GM12865 (cell line): ENCODE results near the gene FGF3.

Experiments used
- DNase-seq: peaks from one replicate; pipeline ENCODE4 v3.0.0; 2010; ENCODE audit warnings: low read depth
- H3K4me3 ChIP-seq: 2 replicates; pipeline ENCODE4 v1.5.1; 2011; ENCODE audit warnings: mild to moderate bottlenecking, low read depth, low read length, control low read depth
- TF ChIP-seq, protein P1 (sequence below): IDR thresholded peaks from 2 replicates; pipeline ENCODE4 v1.5.1; 2011; ENCODE audit warnings: low read length, control low read depth, low read depth, inconsistent platforms; ENCODE audit not compliant: insufficient read depth; ENCODE audit errors: missing control alignments

The FGF3 gene

DNA sequence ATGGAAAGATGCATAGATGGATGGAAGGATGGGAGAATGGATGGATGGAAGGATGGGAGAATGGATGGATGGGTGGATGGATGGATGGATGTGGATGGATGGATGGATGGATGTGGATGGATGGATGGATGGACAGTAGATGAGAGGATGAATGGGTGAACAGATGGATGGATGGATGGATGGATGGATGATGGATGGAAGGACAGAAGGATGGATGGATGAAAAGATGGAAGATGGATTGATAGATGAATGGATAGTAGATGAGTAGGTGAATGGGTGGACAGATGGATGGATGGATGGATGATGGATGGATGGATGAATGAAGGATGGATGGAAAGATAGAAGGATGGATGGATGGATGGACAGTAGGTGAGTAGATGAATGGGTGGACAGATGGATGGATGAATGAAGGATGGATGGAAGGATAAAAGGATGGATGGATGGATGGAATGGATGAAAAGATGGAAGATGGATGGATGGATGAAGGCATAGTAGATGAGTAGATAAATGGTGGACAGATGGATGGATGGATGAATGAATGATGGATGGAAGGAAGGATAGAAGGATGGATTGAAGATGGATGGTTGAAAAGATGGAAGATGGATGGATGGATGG, 15.5 kb downstream of the FGF3 start:
- DNase-seq = no peak
- no peak overlapping the region for H3K4me3 ChIP-seq
- TF ChIP-seq, protein P1, sequence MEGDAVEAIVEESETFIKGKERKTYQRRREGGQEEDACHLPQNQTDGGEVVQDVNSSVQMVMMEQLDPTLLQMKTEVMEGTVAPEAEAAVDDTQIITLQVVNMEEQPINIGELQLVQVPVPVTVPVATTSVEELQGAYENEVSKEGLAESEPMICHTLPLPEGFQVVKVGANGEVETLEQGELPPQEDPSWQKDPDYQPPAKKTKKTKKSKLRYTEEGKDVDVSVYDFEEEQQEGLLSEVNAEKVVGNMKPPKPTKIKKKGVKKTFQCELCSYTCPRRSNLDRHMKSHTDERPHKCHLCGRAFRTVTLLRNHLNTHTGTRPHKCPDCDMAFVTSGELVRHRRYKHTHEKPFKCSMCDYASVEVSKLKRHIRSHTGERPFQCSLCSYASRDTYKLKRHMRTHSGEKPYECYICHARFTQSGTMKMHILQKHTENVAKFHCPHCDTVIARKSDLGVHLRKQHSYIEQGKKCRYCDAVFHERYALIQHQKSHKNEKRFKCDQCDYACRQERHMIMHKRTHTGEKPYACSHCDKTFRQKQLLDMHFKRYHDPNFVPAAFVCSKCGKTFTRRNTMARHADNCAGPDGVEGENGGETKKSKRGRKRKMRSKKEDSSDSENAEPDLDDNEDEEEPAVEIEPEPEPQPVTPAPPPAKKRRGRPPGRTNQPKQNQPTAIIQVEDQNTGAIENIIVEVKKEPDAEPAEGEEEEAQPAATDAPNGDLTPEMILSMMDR = no peak

- no peak for DNase-seq
- TF ChIP-seq, protein P1 = no peak
Measured at GRCh38 chr11:69803022-69803421, 16.2 kb downstream of the FGF3 start.

DNA sequence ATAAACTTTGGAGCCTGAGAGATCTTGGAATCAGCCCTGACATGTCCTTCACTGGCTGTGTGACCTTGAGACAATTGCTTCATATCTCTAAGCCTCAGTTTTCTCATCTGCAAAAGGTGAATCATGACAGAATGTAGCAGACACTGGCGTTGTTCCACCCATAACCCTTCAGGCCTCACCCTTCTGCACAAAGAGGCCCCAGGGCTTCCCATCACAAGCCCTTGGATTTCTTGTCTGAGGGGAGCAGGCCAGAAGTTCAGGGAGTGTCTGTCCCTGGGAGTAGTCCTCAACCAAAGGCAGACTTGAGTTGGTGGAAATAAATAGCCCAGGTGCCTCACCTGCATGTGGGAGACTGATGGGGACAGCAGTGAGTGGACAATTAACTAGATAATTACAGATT, 16.6 kb downstream of the FGF3 start:
- no peak for DNase-seq
- TF ChIP-seq, protein P1 = no peak
- H3K4me3 ChIP-seq = no peak overlapping the region

More at GRCh38 chr11:69803022-69803421, 16.2 kb downstream of the FGF3 start:
- no peak overlapping the region for H3K4me3 ChIP-seq

DNA sequence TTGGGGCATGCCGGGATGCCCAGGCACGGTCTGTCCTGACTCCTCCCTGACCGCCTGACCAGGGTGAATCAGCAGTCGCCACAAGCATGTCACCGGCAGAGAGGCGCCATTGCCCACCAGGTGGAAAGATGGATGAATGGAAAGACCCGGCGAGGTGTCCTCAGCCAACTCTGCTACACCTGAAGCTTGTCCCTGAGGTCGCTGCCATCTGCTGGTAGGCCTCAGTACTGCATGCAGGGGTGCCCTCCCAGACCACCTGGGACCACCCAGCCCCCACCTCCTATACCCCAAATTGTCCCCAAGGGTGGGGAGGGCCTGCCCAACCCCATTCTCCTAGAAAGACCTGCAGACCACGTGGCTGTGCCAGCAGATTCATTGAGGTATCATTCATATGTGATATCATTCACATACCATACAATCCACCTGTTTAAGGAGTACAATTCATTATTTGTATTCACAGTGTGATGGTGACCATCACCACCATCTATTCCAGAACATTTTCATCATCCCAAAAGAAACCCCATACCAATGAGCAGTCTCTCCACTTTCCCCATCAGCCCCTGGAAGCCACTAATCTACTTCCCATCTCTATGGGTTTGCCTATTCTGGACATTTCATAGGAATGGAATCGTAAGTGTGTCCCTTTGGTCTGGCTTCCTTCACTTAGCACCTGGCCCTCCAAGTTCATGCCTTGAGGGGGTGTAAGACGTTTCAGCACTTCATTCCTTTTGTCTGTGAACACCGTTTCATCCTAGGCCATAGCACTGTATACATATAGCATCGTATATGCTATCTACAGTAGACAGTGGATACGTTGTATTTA, 17.5 kb downstream of the FGF3 start:
- H3K4me3 ChIP-seq = no peak overlapping the region
- TF ChIP-seq, protein P1 = peak; percentile 74
- peak; percentile 19 for DNase-seq

DNA sequence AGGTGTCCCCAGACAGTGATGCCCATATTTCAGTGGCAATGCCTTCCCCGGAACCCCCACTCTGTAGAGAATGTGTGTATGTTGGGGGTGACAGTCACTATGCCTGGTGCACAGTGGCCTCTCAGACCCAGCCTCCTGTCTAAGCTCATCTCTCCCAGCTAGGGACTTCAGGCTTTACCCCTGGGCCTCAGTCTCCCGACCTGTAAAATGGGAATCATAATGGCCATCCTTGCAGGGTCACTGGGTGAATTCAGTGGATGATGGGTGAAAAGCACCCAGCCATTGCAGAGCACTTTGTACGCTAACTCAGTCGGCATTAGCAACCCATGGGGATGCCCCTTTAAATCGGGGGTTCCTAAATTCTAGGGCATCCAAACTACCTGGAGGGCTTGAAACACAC, 18.9 kb downstream of the FGF3 start:
- H3K4me3 ChIP-seq = no peak overlapping the region
- no peak for DNase-seq
- TF ChIP-seq, protein P1 = no peak

DNA sequence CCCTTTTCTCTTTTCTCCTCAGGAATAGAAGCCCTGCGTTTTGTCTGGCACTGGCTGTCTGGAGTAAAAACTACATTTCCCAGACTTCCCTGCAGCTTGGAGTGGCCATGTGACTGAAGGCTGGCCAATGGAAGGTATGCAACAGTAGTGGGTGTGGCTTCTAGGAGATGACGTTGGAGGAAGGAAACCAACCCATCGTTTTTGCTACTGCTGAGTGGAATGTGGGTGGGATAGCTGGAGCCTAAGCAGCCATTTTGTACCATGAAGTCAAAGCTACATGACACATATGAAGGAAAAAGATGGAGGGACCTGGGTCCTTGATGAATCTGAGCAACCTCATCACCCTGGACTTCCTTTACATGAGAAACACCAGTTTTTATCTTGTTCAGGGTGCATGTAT, 19.6 kb downstream of the FGF3 start:
- H3K4me3 ChIP-seq = no peak overlapping the region
- TF ChIP-seq, protein P1 = no peak
- DNase-seq = peak; percentile 20
